Heart left ventricle (tissue), 13 donors: ENCODE data around the gene TF.

Experiments
- CTCF ChIP-seq, 12 donors: fragments of 200-600 bp; sonication (generic) in 4 of 12; IDR thresholded peaks; one replicate each; pipeline versions ENCODE4 v1.5.0 to v1.8.0; 2018 to 2022; ENCODE audit warnings: antibody characterized with exemption in 12 of 12, mild to moderate bottlenecking in 5 of 12
- POLR2A ChIP-seq, 2 donors: fragments of 450-650 bp; IDR thresholded peaks; one replicate each; pipeline ENCODE4 v1.6.1; 2017; ENCODE audit warnings: antibody characterized with exemption in 2 of 2, mild to moderate bottlenecking in 2 of 2, moderate library complexity in 2 of 2
- donor health status: ischemic (EF 13 %, LVEDD 7.1; RV severe dilation, severe dysfunction).
- donor health status: DM: no; HTN: yes; CAD: no.
- donor health status: DM: no; HTN: no; CAD: no.
- donor health status: ischemic (EF 25% LVEDD 6.9; RV normal size, moderate dysfunction).
- donor health status: ischemic (EF 25% LVEDD 5.7; RV mildly dilated, moderate dysfunction).
- donor health status: ischemic (EF 35%, LVEDD 5.7; RV mildly dilated, moderate dysfunction).
- donor health status: nonischemic (EF 11% LVEDD 7.7; RV severe dilation, severe dysfunction).
- donor health status: DM: yes; HTN: yes; CAD: no.
- donor health status: PGD.
- donor health status: ischemic (EF 29% LVEDD 5.4; RV normal size, mild dysfunction).
- donor health status: nonischemic (EF 23%, LVEDD 6.1; RV moderate dilation, normal function).

- TF ChIP-seq CTCF (IDR thresholded peaks at IDR 0.05): no peak
- no peak for TF ChIP-seq POLR2A (IDR thresholded peaks at IDR 0.05)
These were observed 32.8 kb upstream of the TF start for GRCh38 chr3:133713347-133713746.
